Measurements from ENCODE around the gene ZNF41. TPM values are rescaled to one million over a fixed set of nuclear protein-coding genes. Genes with fewer than 3 reads are reported as not detected.
A peak's percentile ranks its signal among the peaks of the same experiment; 100 is the strongest.

Gene ZNF41
- total and polyA plus RNA-seq, 2 experiments from 2014 or later: 2.0 to 6.3 TPM

- TF ChIP-seq ETS1 (IDR thresholded peaks at IDR 0.05): no peak
- TF ChIP-seq REST (IDR thresholded peaks at IDR 0.05; ENCODE audit: unreplicated experiment): no peak
- no peak for TF ChIP-seq EZH2 (IDR thresholded peaks at IDR 0.05; ENCODE audit: low read depth, unreplicated experiment)
- TF ChIP-seq EZH2phosphoT487 (IDR thresholded peaks at IDR 0.05; ENCODE audit: unreplicated experiment): no peak
- no peak for TF ChIP-seq JUNB (IDR thresholded peaks at IDR 0.05; ENCODE audit: unreplicated experiment)
- no peak for TF ChIP-seq CTCF (conservative IDR thresholded peaks at IDR 0.05; ENCODE audit: low read depth in 2 of 2)
Observed at GRCh38 chrX:47498411-47498810, 15.4 kb upstream of the ZNF41 start (continued).

GRCh38 chrX:47497271-47497888, 14.4 kb upstream of the ZNF41 start:
- no peak overlapping the region for H2AFZ ChIP-seq

More at GRCh38 chrX:47497271-47497888, 14.4 kb upstream of the ZNF41 start:
- Histone ChIP-seq H3K4me3 (no peak overlapping the region), H3K36me3 (ENCODE audit: insufficient read depth) (no peaks in the 10 kb centered on the region), H3K4me2 (no peak overlapping the region), H3K4me1 (ENCODE audit: insufficient read depth) (peaks cover 15% of the 10 kb centered on the region), H3K79me2 (replicated peaks; ENCODE audit: insufficient read depth) (no peaks in the 10 kb centered on the region), H3K27ac (ENCODE audit: low read depth) (no peak overlapping the region), H3F3A (replicated peaks; ENCODE audit: low read depth) (no peaks in the 10 kb centered on the region), H3K27me3 (ENCODE audit: insufficient read depth) (no peaks in the 10 kb centered on the region), H3K9me2 (ENCODE audit: insufficient read depth) (no peaks in the 10 kb centered on the region), H4K20me1 (replicated peaks; ENCODE audit: insufficient read depth) (no peaks in the 10 kb centered on the region)
- no peak for DNase-seq (ENCODE audit: low spot score)
- no peak overlapping the region for H3K27ac Mint-ChIP-seq
- H3K36me3 Mint-ChIP-seq (ENCODE audit: low read depth): no peaks in the 10 kb centered on the region
- H3K4me1 Mint-ChIP-seq: peaks cover 21% of the 10 kb centered on the region
- no peaks in the 10 kb centered on the region; the same call in 2 of the 3 replicates for H3K9me3 Mint-ChIP-seq
- no peak overlapping the region; the same call in 2 of the 3 replicates for H3K4me3 Mint-ChIP-seq
- TF ChIP-seq ZNF462 (CRISPR knock-in tag; IDR thresholded peaks at IDR 0.05) (no peak), CREB1 (CRISPR knock-in tag; IDR thresholded peaks at IDR 0.05; ENCODE audit: low read depth) (no peak), CTCF (conservative IDR thresholded peaks at IDR 0.05; ENCODE audit: low read depth in 2 of 2) (peak; percentile 47 to 57)
- peaks cover 2% of the 10 kb centered on the region for H3K27me3 Mint-ChIP-seq (ENCODE audit: insufficient read depth, low read depth, poor library complexity)
- ATAC-seq: no peak

All from GM23338 (cell line).